Common myeloid progenitor, CD34-positive (primary cell): ENCODE measurements around the gene MRTFA.
"Not testable (repeated sequence)": the region's sequence is repeated elsewhere in the genome, so short reads cannot be mapped to it uniquely, and the experiment has no call there.

Source experiments
- CTCF ChIA-PET: fragments of 350-600 bp; sonication (Branson Sonifier 250); formaldehyde crosslinking; loops from one replicate; lab custom pipeline; 2021; ENCODE audit warnings: antibody characterized with exemption; lab: Charles Lee
- POLR2A ChIA-PET: fragments of 350-600 bp; sonication (Branson Sonifier 250); formaldehyde crosslinking; loops from one replicate; lab custom pipeline; 2021; ENCODE audit warnings: antibody characterized with exemption; lab: Charles Lee
- DNase-seq, 3 donors: peaks; one replicate each; pipeline versions ENCODE4 v3.0.0 to v3.0.0-alpha.2; 2013
- H3K27ac ChIP-seq, 2 experiments: 1 replicate in 1 of 2; 2 replicates in 1 of 2; pipeline ENCODE4 v1.7.0; 2013; ENCODE audit warnings: inconsistent platforms in 2 of 2, low read length in 2 of 2, mild to moderate bottlenecking in 2 of 2, low read depth in 1 of 2, moderate library complexity in 1 of 2; ENCODE audit not compliant: severe bottlenecking in 2 of 2, insufficient read depth in 1 of 2, poor library complexity in 1 of 2
- H3K27me3 ChIP-seq, 5 experiments: replicated peaks in 2 of 5; 1 replicate in 3 of 5; 2 replicates in 2 of 5; pipeline versions ENCODE4 v1.6.1 to v1.7.0; 2013; ENCODE audit warnings: low read length in 4 of 5, mild to moderate bottlenecking in 2 of 5, moderate library complexity in 2 of 5, inconsistent platforms in 1 of 5; ENCODE audit not compliant: insufficient read depth in 5 of 5, control insufficient read depth in 4 of 5
- H3K36me3 ChIP-seq, 4 experiments: 1 replicate in 2 of 4; 2 replicates in 2 of 4; pipeline versions ENCODE4 v1.6.1 to v1.7.0; 2013; ENCODE audit warnings: low read length in 3 of 4, control low read depth in 1 of 4, mild to moderate bottlenecking in 1 of 4; ENCODE audit not compliant: control insufficient read depth in 4 of 4, insufficient read depth in 4 of 4
- H3K4me1 ChIP-seq, 4 experiments: 1 replicate in 3 of 4; 2 replicates in 1 of 4; pipeline versions ENCODE4 v1.6.1 to v1.7.1; 2013; ENCODE audit warnings: low read length in 3 of 4, mild to moderate bottlenecking in 3 of 4, control low read depth in 1 of 4, inconsistent platforms in 1 of 4, moderate library complexity in 1 of 4; ENCODE audit not compliant: control insufficient read depth in 4 of 4, insufficient read depth in 4 of 4; ENCODE audit errors: control extremely low read depth in 1 of 4
- H3K4me3 ChIP-seq, 7 experiments: 1 replicate in 4 of 7; 2 replicates in 3 of 7; pipeline versions ENCODE4 v1.5.1 to v1.7.0; 2013; ENCODE audit warnings: mild to moderate bottlenecking in 7 of 7, low read length in 6 of 7, moderate library complexity in 6 of 7, inconsistent platforms in 2 of 7, low read depth in 2 of 7, control low read depth in 1 of 7; ENCODE audit not compliant: insufficient read depth in 4 of 7, control insufficient read depth in 1 of 7; ENCODE audit errors: extremely low read depth in 1 of 7
- H3K9me3 ChIP-seq, 5 experiments: 1 replicate in 4 of 5; 2 replicates in 1 of 5; pipeline versions ENCODE4 v1.6.1 to v1.7.1; 2013; ENCODE audit warnings: low read length in 4 of 5, mild to moderate bottlenecking in 2 of 5, inconsistent platforms in 1 of 5, low read depth in 1 of 5, moderate library complexity in 1 of 5; ENCODE audit not compliant: control insufficient read depth in 4 of 5, insufficient read depth in 2 of 5; ENCODE audit errors: control extremely low read depth in 1 of 5
- WGBS: methylation state at CpG from one replicate; pipeline ENCODE4 v1.1.5; 2013; ENCODE audit not compliant: insufficient coverage; 5-methylcytosine and 5-hydroxymethylcytosine counted together

MRTFA gene

DNA sequence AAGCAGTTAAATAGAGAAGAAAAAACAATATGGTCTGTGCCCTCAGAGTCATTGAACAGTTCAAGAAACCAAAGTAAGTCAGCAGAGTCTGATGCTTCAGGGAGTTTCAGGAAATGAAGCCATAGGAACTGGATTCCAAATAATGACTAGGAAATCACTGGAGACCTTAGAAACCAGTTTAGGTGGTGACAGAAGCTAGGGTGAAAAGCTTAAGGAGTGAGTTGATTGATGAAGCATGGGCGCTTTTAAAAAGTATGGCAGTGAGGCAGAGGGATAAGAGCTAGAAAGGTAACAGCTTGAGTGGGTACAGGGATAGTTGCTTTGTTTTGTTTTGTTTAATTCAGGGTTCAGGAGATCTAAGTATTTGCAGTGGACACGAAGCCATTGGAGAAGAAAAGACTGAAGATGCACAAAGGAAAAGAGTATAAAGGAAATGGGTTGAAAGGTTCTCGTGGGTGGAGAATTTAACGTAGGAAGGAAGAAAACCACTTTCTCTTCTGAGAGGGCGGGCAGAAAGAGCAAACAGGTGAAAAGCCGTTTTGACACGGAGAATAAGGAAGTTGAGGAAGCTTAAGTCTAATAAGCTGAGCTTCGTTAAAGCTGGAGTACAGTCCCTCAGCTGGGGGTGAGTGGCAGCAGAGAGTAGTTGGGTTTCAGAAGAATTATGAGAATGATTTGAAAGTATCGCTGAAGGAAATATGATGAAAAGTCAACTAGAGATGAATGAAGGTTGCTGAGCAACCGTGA, 251.3 kb downstream of the MRTFA start:
- whole genome bisulfite sequencing: 6% methylated on average over 9 of the region's 10 CpGs
- peak overlapping the region; percentile 46 to 70 for H3K27ac ChIP-seq
- peaks cover 0 to 2% (median 0%) of the 10 kb centered on the region in 4 experiments for H3K36me3 ChIP-seq
- H3K9me3 ChIP-seq: no peaks in the 10 kb centered on the region
- DNase-seq: peak; percentile 59 to 90 (median 85)
- H3K27me3 ChIP-seq: no peaks in the 10 kb centered on the region
- POLR2A ChIA-PET: interaction anchor here (0.7 kb wide), 1 partner anchor 13 kb away, joined by 3 read pairs; no protein-coding TSS in a partner anchor
- peaks cover 10 to 52% (median 26%) of the 10 kb centered on the region in 4 experiments for H3K4me1 ChIP-seq
- H3K4me3 ChIP-seq: peak overlapping the region in 6 of 7 experiments; percentile 44 to 79 (median 53)
- CTCF ChIA-PET: interaction anchor here (0.6 to 1.4 kb wide), 5 partner anchors 10 to 121 kb away, joined by 3 to 8 read pairs (median 4); no protein-coding TSS in a partner anchor

DNA sequence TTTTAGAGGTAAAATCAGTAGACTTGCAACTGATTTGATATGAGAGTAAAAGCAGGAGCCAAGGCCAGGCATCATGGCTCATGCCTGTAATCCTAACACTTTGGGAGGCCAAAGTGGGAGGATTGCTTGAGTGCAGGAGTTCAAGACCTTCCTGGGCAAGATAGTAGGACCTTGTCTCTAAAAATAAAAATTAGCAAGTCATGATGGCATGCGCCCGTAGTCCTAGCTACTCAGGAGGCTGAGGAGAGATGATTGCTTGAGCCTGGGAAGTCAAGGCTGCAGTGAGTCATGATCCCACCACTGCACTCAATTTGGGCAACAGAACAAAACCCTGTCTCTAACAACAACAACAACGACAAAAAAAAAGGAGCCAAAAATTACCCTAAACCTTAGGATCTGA, 252.6 kb downstream of the MRTFA start:
- ChIA-PET POLR2A (interaction anchor here (0.9 kb wide), 1 partner anchor 17 kb away, joined by 4 read pairs; no protein-coding TSS in a partner anchor), CTCF (interaction anchor here (1.0 kb wide), 1 partner anchor 9 kb away, joined by 3 read pairs; no protein-coding TSS in a partner anchor)
- H3K27ac ChIP-seq: no peak overlapping the region
- H3K9me3 ChIP-seq: no peaks in the 10 kb centered on the region
- 60% methylated on average over 1 of the region's 3 CpGs for WGBS
- H3K4me1 ChIP-seq: peaks cover 10 to 52% (median 25%) of the 10 kb centered on the region in 4 experiments
- H3K4me3 ChIP-seq: no peak overlapping the region
- H3K27me3 ChIP-seq: no peaks in the 10 kb centered on the region
- peak in 1 of 3 donors; percentile 35 for DNase-seq
- peaks cover 0 to 2% (median 0%) of the 10 kb centered on the region in 4 experiments for H3K36me3 ChIP-seq

- no peaks in the 10 kb centered on the region for H3K27me3 ChIP-seq
- H3K4me3 ChIP-seq: no peak overlapping the region
- CTCF ChIA-PET: interaction anchor here (0.9 to 1.9 kb wide), 3 partner anchors 12 to 87 kb away, joined by 3 to 6 read pairs (median 3); no protein-coding TSS in a partner anchor
- H3K4me1 ChIP-seq: peaks cover 4 to 30% (median 15%) of the 10 kb centered on the region in 4 experiments
- no peaks in the 10 kb centered on the region for H3K9me3 ChIP-seq
- WGBS: 90% methylated on average over 2 of the region's 3 CpGs
- no peak overlapping the region for H3K27ac ChIP-seq
- DNase-seq: no peak
- H3K36me3 ChIP-seq: no peaks in the 10 kb centered on the region
- POLR2A ChIA-PET: no interaction called here
Observed at GRCh38 chr22:40381461-40381860, 255.1 kb downstream of the MRTFA start.

DNA sequence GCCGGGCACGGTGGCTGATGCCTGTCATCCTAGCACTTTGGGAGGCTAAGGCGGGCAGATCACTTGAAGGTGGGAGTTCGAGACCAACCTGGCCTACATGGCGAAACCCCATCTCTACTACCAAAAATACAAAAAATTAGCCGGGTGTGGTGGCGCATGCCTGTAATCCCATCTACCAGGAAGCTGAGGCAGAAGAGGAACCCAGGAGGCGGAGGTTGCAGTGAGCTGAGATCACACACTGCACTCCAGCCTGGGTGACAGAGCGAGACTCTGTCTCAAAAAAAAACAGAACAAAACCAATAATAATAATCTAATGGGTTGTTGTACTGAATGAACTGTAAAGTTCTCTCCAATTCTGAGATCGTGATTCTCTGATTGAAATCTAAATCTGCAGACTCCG, 258.1 kb downstream of the MRTFA start:
- CTCF ChIA-PET, H3K9me3 ChIP-seq, H3K27me3 ChIP-seq, H3K4me3 ChIP-seq, POLR2A ChIA-PET, DNase-seq, H3K36me3 ChIP-seq, H3K27ac ChIP-seq, H3K4me1 ChIP-seq: not testable (repeated sequence)
- 92% methylated on average over 7 of the region's 11 CpGs for WGBS

DNA sequence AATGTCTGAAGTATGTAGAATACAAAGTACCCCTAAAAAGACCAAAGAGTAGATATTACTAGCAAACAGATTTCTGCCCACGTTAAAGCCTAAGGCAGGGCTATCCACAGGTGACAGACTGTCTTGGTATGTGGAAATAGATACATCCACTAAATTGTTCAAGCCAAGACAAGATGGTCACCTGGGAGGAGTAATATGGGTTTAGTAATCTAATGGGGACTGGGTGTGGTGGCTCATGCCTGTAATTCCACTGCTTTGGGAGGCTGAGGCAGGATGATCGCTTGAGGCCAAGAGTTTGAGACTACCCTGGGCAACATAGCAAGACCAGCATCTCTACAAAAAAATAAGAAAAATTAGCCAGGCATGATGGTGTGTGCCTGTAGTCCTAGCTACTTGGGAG, 258.6 kb downstream of the MRTFA start:
- CTCF ChIA-PET: interaction anchor here (0.6 to 1.5 kb wide), 4 partner anchors 10 to 235 kb away, joined by 3 to 4 read pairs (median 3); no protein-coding TSS in a partner anchor
- no peak overlapping the region for H3K27ac ChIP-seq

DNA sequence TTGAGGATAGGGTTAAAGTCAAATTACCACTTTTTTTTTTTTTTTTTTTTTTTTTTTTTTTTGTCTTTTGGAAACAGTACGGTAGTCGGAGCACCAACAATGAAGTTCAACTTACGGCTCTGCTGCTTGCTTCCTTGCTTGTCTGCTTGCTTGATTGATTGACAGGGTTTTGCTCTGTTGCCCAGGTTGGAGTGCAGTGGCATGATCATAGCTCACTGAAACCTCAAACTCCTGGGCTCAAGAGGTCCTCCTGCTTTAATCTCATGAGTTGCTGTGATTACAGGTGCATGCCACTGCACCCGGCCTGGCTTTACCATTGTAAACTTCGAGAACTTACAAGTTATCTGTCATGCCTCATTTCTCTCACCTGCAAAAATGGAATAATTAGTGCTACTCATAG, 260.4 kb downstream of the MRTFA start:
- Histone ChIP-seq H3K4me3 (no peak overlapping the region), H3K27ac (no peak overlapping the region), H3K36me3 (peaks cover 0 to 7% (median 3%) of the 10 kb centered on the region in 4 experiments), H3K9me3 (no peaks in the 10 kb centered on the region), H3K27me3 (no peaks in the 10 kb centered on the region), H3K4me1 (peaks cover 3% of the 10 kb centered on the region in 4 experiments)
- 100% methylated on average over 2 of the region's 5 CpGs for WGBS
- CTCF ChIA-PET: interaction anchor here (0.9 to 1.5 kb wide), 2 partner anchors 51 to 108 kb away, joined by 3 read pairs; no protein-coding TSS in a partner anchor
- no peak for DNase-seq
- POLR2A ChIA-PET: no interaction called here

More for the DNA sequence above, 258.6 kb downstream of the MRTFA start:
- WGBS: no CpG with 5 or more reads among the region's 2 CpGs
- H3K4me1 ChIP-seq: no peaks in the 10 kb centered on the region
- POLR2A ChIA-PET: no interaction called here
- H3K36me3 ChIP-seq: peaks cover 0 to 4% (median 1%) of the 10 kb centered on the region in 4 experiments
- no peak overlapping the region for H3K4me3 ChIP-seq
- no peak for DNase-seq
- H3K27me3 ChIP-seq: no peaks in the 10 kb centered on the region
- no peaks in the 10 kb centered on the region for H3K9me3 ChIP-seq

GRCh38 chr22:40374567-40374966, 262.0 kb downstream of the MRTFA start:
- Histone ChIP-seq H3K36me3 (peaks cover 0 to 7% (median 3%) of the 10 kb centered on the region in 4 experiments), H3K27ac (no peak overlapping the region), H3K4me1 (peaks cover 3 to 7% (median 6%) of the 10 kb centered on the region in 4 experiments), H3K4me3 (no peak overlapping the region), H3K27me3 (no peaks in the 10 kb centered on the region), H3K9me3 (no peaks in the 10 kb centered on the region)
- CTCF ChIA-PET: interaction anchor here (1.0 to 1.6 kb wide), 3 partner anchors 11 to 113 kb away, joined by 3 read pairs; no protein-coding TSS in a partner anchor
- DNase-seq: no peak
- POLR2A ChIA-PET: no interaction called here
- WGBS: 92% methylated on average over 8 of the region's 8 CpGs
